ENCODE measurements around the gene PARVA. TPM values are rescaled to one million over a fixed set of nuclear protein-coding genes. Genes with fewer than 3 reads are reported as not detected.

Gene PARVA
- total and polyA plus RNA-seq, 2 of the 8 experiments (the other 6 are each of a cell fraction or from before 2014, with no cell fraction given), result 3.1 to 13.5 TPM

DNA sequence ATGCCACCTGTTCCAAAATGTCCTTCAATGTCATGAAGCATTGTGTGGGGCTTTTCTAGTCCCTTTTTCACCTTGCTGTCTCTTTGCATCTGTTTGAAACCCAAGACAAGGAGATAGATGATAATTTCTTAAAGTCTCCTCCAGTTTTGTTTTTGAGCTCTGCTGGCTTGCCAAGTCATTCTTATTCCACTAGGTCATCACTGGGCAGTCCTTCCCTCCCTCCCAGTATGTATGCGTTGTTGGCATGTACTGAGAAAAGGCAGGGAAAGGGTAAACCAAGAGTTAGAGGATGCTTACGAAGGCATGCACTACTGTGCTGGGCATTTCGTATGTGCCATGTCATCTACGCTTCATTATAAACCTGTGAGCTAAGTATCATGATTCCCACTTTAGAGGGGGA lies 78.6 kb downstream of the PARVA start:
- Histone ChIP-seq H3K9me3 (ENCODE audit: insufficient read depth in 2 of 2, low read depth in 1 of 2, low read length in 1 of 2) (no peaks in the 10 kb centered on the region), H3K79me2 (ENCODE audit: control insufficient read depth in 1 of 2, insufficient read depth in 2 of 2, low read length in 2 of 2) (no peaks in the 10 kb centered on the region), H3K27ac (ENCODE audit: low read depth, low read length) (no peak overlapping the region), H2BK120ac (replicated peaks; ENCODE audit: low read depth, low read length) (no peak overlapping the region), H2AFZ (ENCODE audit: low read length) (no peak overlapping the region), H3K4me3 (ENCODE audit: extremely low read depth in 1 of 4, insufficient read depth in 2 of 4, low read depth in 3 of 4, low read length in 4 of 4) (no peak overlapping the region), H3K4me2 (ENCODE audit: insufficient read depth in 1 of 2, low read depth in 2 of 2, low read length in 2 of 2) (no peak overlapping the region), H3K56ac (replicated peaks; ENCODE audit: insufficient read length, low read depth, low read length) (no peak overlapping the region), H2BK15ac (ENCODE audit: low read length) (no peak overlapping the region), H3K36me3 (ENCODE audit: control insufficient read depth in 2 of 4, insufficient read depth in 4 of 4, low read length in 3 of 4) (no peaks in the 10 kb centered on the region), H2AK5ac (ENCODE audit: low read depth, low read length) (no peak overlapping the region), H3K23me2 (ENCODE audit: low read depth, low read length) (no peaks in the 10 kb centered on the region), H2BK12ac (ENCODE audit: low read depth, low read length) (no peak overlapping the region), H3K4me1 (replicated peaks in 1 of 4; ENCODE audit: control insufficient read depth in 3 of 4, insufficient read depth in 4 of 4, low read length in 3 of 4) (no peaks in the 10 kb centered on the region), H3K79me1 (ENCODE audit: low read depth, low read length) (no peaks in the 10 kb centered on the region), H3K18ac (ENCODE audit: extremely low read depth, low read length) (no peak overlapping the region), H2BK20ac (ENCODE audit: low read length) (no peak overlapping the region), H3K27me3 (replicated peaks in 1 of 4; ENCODE audit: control insufficient read depth in 3 of 4, extremely low read depth in 1 of 4, insufficient read depth in 3 of 4, low read length in 3 of 4) (peaks cover 0 to 2% (median 0%) of the 10 kb centered on the region in 4 experiments; a peak in 1 of 7 replicates), H3K23ac (ENCODE audit: insufficient read length) (no peak overlapping the region), H4K20me1 (replicated peaks in 1 of 2; ENCODE audit: control insufficient read depth in 1 of 2, insufficient read depth in 2 of 2, low read length in 2 of 2) (no peaks in the 10 kb centered on the region), H3K9ac (replicated peaks in 1 of 4; ENCODE audit: extremely low read depth in 1 of 4, low read depth in 3 of 4, low read length in 3 of 4) (no peak overlapping the region), H2BK5ac (ENCODE audit: low read depth, low read length) (no peak overlapping the region), H4K8ac (ENCODE audit: extremely low read depth, insufficient read depth, low read length) (no peak overlapping the region), H3K4ac (replicated peaks; ENCODE audit: insufficient read length, low read depth, low read length) (no peak overlapping the region), H4K91ac (replicated peaks; ENCODE audit: insufficient read length, low read length) (no peak overlapping the region), H4K5ac (ENCODE audit: insufficient read length, low read depth, low read length) (no peak overlapping the region), H3K14ac (ENCODE audit: insufficient read length) (no peak overlapping the region)
- no peak for DNase-seq (ENCODE audit: low read depth in 1 of 2, low spot score in 2 of 2)
- ChIA-PET POLR2A (ENCODE audit: partially characterized antibody) (no interaction called here), CTCF (ENCODE audit: partially characterized antibody) (interaction anchor here (1.2 kb wide), 1 partner anchor 20 kb away, joined by 3 read pairs; no protein-coding TSS in a partner anchor)
- no peak for FAIRE-seq
- 90% methylated on average over 4 of the region's 4 CpGs; no CpG with 5 or more reads in 1 of the 2 experiments for WGBS, 2 experiments (ENCODE audit: extremely low coverage in 1 of 2, insufficient coverage in 1 of 2, insufficient read length in 1 of 2, insufficient replicate concordance in 2 of 2, low coverage in 1 of 2, low lambda C conversion rate in 2 of 2, missing lambda C conversion rate in 1 of 2)
- TF ChIP-seq JUND (IDR thresholded peaks at IDR 0.05; ENCODE audit: low read length), result no peak
- no peak for TF ChIP-seq NANOG (IDR thresholded peaks at IDR 0.05; ENCODE audit: insufficient read depth, low read depth, low read length, poor library complexity, severe bottlenecking)
- no peak for TF ChIP-seq SIN3A (conservative IDR thresholded peaks at IDR 0.05 in 1 of 2, IDR thresholded peaks at IDR 0.05 in 1 of 2; ENCODE audit: low read depth in 1 of 2, low read length in 2 of 2)
- TF ChIP-seq, protein P1, sequence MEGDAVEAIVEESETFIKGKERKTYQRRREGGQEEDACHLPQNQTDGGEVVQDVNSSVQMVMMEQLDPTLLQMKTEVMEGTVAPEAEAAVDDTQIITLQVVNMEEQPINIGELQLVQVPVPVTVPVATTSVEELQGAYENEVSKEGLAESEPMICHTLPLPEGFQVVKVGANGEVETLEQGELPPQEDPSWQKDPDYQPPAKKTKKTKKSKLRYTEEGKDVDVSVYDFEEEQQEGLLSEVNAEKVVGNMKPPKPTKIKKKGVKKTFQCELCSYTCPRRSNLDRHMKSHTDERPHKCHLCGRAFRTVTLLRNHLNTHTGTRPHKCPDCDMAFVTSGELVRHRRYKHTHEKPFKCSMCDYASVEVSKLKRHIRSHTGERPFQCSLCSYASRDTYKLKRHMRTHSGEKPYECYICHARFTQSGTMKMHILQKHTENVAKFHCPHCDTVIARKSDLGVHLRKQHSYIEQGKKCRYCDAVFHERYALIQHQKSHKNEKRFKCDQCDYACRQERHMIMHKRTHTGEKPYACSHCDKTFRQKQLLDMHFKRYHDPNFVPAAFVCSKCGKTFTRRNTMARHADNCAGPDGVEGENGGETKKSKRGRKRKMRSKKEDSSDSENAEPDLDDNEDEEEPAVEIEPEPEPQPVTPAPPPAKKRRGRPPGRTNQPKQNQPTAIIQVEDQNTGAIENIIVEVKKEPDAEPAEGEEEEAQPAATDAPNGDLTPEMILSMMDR (IDR thresholded peaks at IDR 0.05; ENCODE audit: control extremely low read depth in 1 of 3, insufficient read depth in 1 of 3, low read depth in 1 of 3, low read length in 3 of 3), result no peak
- no peak for TF ChIP-seq CHD1 (IDR thresholded peaks at IDR 0.05; ENCODE audit: low read depth, low read length)
- TF ChIP-seq TBP (IDR thresholded peaks at IDR 0.05; ENCODE audit: low read depth, low read length), result no peak
- no peak for TF ChIP-seq SUZ12 (IDR thresholded peaks at IDR 0.05; ENCODE audit: low read length)
- no peak for TF ChIP-seq SAP30 (IDR thresholded peaks at IDR 0.05; ENCODE audit: insufficient read depth, insufficient replicate concordance, low read length)
- TF ChIP-seq POU5F1 (IDR thresholded peaks at IDR 0.05; ENCODE audit: low read depth, low read length), result no peak
- no peak for TF ChIP-seq CTBP2 (IDR thresholded peaks at IDR 0.05; ENCODE audit: borderline replicate concordance, insufficient read depth, insufficient read length, low read length)
- no peak for TF ChIP-seq TEAD4 (IDR thresholded peaks at IDR 0.05; ENCODE audit: low read depth, low read length)

All from H1 (cell line).